ENCODE data around the gene ATP5ME.

DNA sequence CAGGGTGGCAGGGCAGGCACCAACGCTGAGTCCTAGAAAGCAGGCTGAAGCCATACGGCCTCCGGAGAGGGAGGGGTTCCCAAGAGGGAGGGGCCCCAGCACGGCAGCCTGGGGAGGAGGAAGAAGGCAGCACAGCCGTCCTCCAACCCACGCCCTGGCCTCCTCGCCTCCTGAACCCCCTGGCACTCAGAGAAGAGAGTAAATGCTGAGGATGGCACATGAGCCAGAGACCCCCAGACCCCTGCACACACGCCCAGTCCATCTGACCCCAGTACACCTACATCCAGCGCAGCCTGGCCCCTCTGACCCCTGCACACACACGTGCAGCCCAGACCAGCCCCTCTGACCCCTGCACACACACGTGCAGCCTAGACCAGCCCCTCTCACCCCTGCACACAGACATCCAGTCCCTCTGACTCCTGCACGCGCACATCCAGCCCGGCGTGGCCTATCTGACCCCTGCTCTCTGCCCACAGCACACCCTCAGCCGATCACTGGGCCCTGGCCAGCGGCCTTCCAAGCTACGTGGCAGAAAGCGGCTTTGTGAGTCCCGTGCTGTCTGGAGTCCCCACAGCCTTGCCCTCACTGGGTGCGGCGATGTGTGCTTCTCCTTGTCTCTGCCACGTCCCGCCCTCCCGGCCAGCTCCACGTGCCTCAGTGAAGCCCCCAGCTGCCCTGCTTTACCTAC, 18.5 kb downstream of the ATP5ME start:
- TF ChIP-seq, protein P1, sequence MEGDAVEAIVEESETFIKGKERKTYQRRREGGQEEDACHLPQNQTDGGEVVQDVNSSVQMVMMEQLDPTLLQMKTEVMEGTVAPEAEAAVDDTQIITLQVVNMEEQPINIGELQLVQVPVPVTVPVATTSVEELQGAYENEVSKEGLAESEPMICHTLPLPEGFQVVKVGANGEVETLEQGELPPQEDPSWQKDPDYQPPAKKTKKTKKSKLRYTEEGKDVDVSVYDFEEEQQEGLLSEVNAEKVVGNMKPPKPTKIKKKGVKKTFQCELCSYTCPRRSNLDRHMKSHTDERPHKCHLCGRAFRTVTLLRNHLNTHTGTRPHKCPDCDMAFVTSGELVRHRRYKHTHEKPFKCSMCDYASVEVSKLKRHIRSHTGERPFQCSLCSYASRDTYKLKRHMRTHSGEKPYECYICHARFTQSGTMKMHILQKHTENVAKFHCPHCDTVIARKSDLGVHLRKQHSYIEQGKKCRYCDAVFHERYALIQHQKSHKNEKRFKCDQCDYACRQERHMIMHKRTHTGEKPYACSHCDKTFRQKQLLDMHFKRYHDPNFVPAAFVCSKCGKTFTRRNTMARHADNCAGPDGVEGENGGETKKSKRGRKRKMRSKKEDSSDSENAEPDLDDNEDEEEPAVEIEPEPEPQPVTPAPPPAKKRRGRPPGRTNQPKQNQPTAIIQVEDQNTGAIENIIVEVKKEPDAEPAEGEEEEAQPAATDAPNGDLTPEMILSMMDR (IDR thresholded peaks at IDR 0.05), result no peak
- no peak for TF ChIP-seq POLR2A (IDR thresholded peaks at IDR 0.05)

Data from esophagus squamous epithelium (tissue), 4 donors.